ENCODE data around the gene MECP2.

- TF ChIP-seq EZH2phosphoT487 (IDR thresholded peaks at IDR 0.05; ENCODE audit: borderline replicate concordance) (no peak), CTCF (conservative IDR thresholded peaks at IDR 0.05; ENCODE audit: low read length) (no peak)
Observed at GRCh38 chrX:154125391-154126040, 28.0 kb upstream of the MECP2 start.
